ENCODE measurements around the gene TRMT1.

TRMT1 gene

DNA sequence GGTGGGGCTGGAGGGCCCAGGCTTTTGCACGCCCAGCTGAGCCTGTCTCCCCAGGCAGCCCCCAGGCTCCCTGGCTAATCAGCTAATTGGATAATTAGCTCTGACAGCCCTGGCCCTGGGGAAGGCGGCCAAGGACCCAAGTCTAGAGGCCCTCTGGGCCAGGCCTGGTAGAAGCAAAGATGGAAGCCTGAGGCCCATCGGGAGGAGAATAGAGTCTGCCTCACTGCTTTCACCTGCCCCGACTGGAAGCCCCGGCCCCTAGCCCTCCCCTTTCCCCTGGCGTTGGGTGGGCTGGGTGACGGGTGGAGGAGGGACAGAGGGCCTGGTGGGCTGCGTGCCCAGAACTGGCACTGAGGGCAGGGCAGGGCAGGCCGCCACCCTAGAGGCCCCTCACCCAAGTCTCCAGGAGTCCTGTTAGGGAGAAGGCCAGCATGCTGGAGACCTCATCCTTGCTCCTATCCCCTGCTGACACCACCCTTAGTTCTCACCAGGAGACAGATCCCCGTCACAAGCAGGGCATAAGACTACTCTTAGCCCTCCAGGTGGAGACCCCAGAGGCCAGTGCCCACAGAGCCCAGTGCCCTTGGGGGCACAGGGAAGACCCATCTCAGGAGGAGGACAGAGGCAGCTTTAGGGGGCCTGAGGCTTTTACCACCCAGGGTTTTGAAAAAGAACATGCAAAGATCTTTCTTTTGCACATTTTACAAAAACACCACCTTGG is 25.9 kb downstream of the TRMT1 start:
- H3K4me1 Mint-ChIP-seq (ENCODE audit: low read depth) = peaks cover 10% of the 10 kb centered on the region
- H3K9me3 Mint-ChIP-seq = no peaks in the 10 kb centered on the region
- no peak for DNase-seq (ENCODE audit: low spot score)
- H3K4me3 Mint-ChIP-seq = no peak overlapping the region
- no peak overlapping the region for H3K27ac Mint-ChIP-seq
- no peaks in the 10 kb centered on the region for H3K36me3 Mint-ChIP-seq (ENCODE audit: low read depth)
- peaks cover 15% of the 10 kb centered on the region for H3K27me3 Mint-ChIP-seq (ENCODE audit: low read depth)

DNA sequence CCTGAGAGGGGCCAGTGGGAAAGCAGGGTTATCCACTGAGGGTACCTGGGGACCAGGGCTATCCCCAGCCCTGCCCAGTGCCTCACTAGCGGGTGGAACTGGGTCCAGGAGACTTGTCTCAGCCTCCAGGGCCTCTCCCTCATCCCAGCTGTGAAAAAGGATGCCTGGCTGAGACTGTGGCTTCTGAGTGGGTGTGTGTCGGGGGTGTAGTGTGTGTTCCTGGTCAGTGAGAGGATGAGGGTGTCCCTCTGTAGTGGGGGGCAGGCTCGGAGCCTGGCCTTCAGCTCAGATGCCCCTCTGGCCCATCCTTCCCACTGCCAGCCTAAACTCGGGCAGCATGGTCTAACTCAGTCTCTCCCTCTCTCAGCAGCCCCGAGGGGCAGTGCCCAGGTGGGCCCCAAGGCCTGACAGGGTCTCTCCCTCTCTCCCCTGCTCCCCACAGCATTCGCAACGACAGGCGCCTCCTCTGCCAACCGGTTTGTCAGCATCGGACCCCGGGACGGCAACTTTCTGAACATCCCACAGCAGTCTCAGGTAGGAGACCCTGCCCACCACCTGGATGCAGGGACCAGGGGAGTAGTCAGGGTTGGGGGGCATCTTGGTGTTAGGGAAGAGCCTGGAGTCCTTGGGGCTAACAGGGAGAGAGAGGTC is 26.6 kb downstream of the TRMT1 start:
- Mint-ChIP-seq H3K4me3 (no peak overlapping the region), H3K36me3 (ENCODE audit: low read depth) (no peaks in the 10 kb centered on the region), H3K27me3 (ENCODE audit: low read depth) (peaks cover 15% of the 10 kb centered on the region), H3K9me3 (no peaks in the 10 kb centered on the region), H3K4me1 (ENCODE audit: low read depth) (peaks cover 10% of the 10 kb centered on the region), H3K27ac (no peak overlapping the region)
- no peak for DNase-seq (ENCODE audit: low spot score)

DNA sequence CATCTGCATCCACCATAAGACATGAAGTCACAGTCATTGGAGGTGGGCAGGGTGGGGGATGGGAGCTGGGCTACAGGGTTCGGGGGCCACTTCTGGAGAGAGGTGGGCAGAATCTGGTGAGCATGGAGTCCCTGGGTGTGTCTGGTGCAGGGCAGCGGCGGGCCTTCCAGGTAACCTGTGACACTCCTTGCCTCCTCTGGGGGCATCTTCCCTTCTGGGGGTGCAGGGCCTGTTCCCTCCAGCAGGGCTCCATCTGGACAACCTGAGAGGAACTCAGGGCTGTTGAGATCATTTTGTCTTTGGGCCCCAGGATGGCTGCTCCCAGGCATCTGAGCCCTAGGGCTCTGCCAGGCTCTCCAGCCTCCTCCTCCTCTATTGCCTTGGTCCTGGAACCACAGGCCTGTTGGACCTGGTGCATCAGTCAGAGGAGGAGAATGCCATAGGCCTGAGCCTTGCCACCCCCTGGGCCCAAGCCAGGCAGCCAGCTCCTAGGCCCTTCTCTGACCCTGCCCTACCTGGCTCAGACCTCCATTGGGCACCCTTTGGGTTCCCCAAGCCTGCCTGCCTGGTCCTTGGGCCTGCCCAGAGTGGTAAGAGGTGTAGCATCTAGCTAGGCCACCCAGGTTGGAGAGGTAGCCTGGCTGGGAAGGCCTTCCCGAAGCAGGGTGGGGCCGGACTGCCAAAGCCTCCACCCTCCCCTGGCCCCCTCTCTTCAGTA is 27.2 kb downstream of the TRMT1 start:
- Mint-ChIP-seq H3K9me3 (no peaks in the 10 kb centered on the region), H3K4me1 (ENCODE audit: low read depth) (peaks cover 4% of the 10 kb centered on the region), H3K36me3 (ENCODE audit: low read depth) (no peaks in the 10 kb centered on the region), H3K27ac (no peak overlapping the region), H3K4me3 (no peak overlapping the region), H3K27me3 (ENCODE audit: low read depth) (peaks cover 11% of the 10 kb centered on the region)
- DNase-seq (ENCODE audit: low spot score) = no peak

DNA sequence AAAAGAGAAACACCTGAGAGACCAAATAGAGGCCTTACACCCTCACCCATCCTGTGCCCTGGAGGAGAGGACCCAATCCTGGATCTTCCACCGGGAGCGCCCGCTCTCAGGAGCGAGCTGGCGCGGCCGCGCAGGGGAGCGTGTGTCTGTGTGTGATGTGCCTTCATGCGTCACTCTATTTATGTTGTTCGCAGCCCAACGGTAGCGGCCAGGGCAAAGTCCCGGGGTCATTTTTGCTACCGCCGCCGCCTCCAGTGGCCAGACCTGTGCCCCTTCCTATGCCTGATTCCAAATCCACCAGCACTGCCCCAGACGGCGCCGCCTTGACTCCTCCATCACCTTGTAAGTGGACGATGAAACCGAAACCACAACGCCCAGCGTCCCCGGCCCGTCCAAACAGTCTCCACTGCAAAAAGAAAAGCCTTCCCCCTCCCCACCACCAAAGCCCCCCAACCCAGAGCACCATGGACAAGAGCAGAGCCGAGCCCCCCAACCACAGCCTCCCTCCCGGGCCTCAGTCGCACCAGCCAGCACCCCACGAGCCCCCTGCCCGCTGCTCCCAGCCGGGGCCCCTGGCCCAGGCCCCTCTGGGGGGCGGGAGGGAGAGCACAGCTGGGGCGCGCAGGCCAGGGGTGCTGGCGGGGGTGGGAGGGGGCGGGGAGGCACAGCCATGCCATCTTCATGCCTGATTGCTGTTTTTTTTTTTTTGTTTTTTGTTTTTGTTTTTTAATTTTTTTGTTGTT is 28.6 kb downstream of the TRMT1 start:
- Mint-ChIP-seq H3K27ac (no peak overlapping the region), H3K27me3 (ENCODE audit: low read depth) (peaks cover 6% of the 10 kb centered on the region), H3K4me3 (no peak overlapping the region), H3K9me3 (no peaks in the 10 kb centered on the region), H3K36me3 (ENCODE audit: low read depth) (no peaks in the 10 kb centered on the region), H3K4me1 (ENCODE audit: low read depth) (no peaks in the 10 kb centered on the region)
- no peak for DNase-seq (ENCODE audit: low spot score)

DNA sequence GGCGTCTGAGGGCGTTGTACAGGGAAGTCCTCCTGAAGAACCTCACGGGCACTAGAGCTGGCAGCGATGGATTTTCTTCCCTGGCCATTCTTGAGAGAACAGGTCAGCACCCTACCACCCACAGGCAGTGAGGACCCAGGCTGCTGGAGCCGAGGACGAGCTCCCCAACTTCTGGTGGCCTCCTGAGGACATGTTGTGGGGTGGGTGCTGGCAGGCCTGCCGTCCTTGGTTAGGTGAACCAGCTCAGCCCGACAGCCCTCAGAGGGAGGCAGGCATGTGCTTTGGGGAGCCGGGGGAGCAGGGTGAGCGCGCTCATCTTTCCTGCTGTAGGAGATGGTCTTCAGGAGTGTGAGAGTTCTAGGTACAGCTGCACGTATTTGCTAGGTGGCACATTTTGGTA is 29.2 kb downstream of the TRMT1 start:
- no peak overlapping the region for H3K27ac Mint-ChIP-seq
- H3K4me1 Mint-ChIP-seq (ENCODE audit: low read depth) = no peaks in the 10 kb centered on the region
- H3K36me3 Mint-ChIP-seq (ENCODE audit: low read depth) = no peaks in the 10 kb centered on the region
- peaks cover 6% of the 10 kb centered on the region for H3K27me3 Mint-ChIP-seq (ENCODE audit: low read depth)
- no peaks in the 10 kb centered on the region for H3K9me3 Mint-ChIP-seq
- no peak for DNase-seq (ENCODE audit: low spot score)
- no peak overlapping the region for H3K4me3 Mint-ChIP-seq

DNA sequence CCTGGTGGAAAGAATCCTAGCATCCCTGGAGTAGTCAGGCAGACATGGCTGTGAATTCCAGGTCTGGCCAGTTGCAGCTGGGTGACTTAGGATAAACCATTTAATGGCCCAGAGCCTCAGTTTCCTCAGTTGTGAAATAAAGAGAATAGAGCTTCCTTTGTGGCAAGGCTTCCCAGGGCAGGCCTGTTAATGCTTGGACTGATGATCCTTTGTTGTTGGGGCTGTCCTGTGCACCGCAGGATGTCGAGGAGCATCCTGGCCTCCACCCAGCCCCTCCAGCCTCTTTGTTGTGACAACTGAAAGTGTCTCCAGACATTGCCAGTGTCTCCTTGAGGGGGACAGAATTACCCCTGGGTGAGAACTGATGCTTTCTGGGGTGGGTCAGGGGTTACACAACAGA is 30.2 kb downstream of the TRMT1 start:
- H3K36me3 Mint-ChIP-seq (ENCODE audit: low read depth) = no peaks in the 10 kb centered on the region
- no peak for DNase-seq (ENCODE audit: low spot score)
- no peak overlapping the region for H3K4me3 Mint-ChIP-seq
- no peak overlapping the region for H3K27ac Mint-ChIP-seq
- no peaks in the 10 kb centered on the region for H3K9me3 Mint-ChIP-seq
- no peaks in the 10 kb centered on the region for H3K4me1 Mint-ChIP-seq (ENCODE audit: low read depth)
- peaks cover 6% of the 10 kb centered on the region for H3K27me3 Mint-ChIP-seq (ENCODE audit: low read depth)

DNA sequence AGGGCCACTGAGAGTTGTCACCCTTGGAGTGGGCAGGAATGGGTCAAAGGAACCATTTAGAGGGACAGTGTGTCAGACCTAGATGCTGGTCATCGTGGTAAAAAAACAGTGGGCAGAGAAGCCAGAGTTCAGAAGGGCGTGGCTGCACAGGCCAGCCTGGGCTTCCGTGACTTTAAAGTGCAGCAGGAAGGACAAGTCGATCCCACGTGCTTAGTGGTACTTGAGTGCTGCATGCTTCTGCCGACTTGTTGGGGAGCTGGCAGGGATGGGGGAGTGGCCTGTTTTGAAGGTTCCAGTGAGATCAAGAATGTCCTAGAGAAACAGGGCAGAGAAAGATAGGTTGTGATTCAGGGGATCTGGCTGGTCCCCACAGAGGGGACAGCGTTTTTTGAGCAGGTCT is 30.9 kb downstream of the TRMT1 start:
- no peaks in the 10 kb centered on the region for H3K36me3 Mint-ChIP-seq (ENCODE audit: low read depth)
- DNase-seq (ENCODE audit: low spot score) = no peak
- peaks cover 6% of the 10 kb centered on the region for H3K27me3 Mint-ChIP-seq (ENCODE audit: low read depth)
- H3K9me3 Mint-ChIP-seq = no peaks in the 10 kb centered on the region
- H3K27ac Mint-ChIP-seq = no peak overlapping the region
- no peak overlapping the region for H3K4me3 Mint-ChIP-seq
- H3K4me1 Mint-ChIP-seq (ENCODE audit: low read depth) = no peaks in the 10 kb centered on the region

DNA sequence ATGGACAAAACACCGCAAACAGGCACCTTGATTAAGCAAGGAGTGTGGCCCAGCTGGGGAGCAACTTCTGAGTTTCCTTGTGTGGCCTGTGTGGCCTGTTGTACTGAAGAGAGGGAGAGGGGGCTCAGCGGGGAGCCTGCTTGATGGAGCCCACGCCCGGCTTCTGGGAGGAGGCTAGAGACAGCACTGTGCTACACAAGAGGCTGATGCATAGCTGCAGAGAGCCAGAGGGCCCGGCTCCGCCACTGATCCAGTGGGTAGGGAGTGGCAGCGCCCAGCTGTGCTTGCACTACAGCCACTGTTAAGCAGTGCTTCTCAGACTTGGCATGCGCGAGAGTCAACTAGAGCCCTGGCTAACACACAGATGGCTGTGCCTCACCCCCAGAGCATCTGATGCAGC is 32.9 kb downstream of the TRMT1 start:
- H3K9me3 Mint-ChIP-seq = no peaks in the 10 kb centered on the region

DNA sequence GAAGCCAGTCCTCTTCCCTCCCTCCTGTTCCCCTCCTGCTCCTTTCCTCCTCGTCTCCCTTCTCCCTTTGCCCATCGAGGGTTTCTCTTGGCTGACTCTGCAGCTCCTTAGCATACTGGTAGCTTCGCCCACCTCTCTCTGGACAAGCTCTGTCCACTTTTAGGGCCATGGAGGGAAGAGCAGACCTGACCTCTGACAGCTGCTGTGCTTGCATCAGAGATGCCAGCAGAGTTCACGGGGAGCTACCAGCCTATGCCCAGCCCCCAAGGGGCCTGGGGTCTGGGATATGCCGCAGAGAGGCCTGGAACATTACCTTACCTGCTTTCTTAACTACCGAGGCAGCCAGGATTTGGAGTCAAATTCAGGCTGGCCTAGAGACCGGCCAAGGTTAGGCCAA is 33.5 kb downstream of the TRMT1 start:
- H3K27ac Mint-ChIP-seq = no peak overlapping the region
- no peaks in the 10 kb centered on the region for H3K4me1 Mint-ChIP-seq (ENCODE audit: low read depth)
- no peaks in the 10 kb centered on the region for H3K36me3 Mint-ChIP-seq (ENCODE audit: low read depth)
- no peak for DNase-seq (ENCODE audit: low spot score)
- no peak overlapping the region for H3K4me3 Mint-ChIP-seq
- peaks cover 6% of the 10 kb centered on the region for H3K27me3 Mint-ChIP-seq (ENCODE audit: low read depth)
- no peaks in the 10 kb centered on the region for H3K9me3 Mint-ChIP-seq

More for the DNA sequence above, 32.9 kb downstream of the TRMT1 start:
- Mint-ChIP-seq H3K27ac (no peak overlapping the region), H3K4me3 (no peak overlapping the region), H3K27me3 (ENCODE audit: low read depth) (peaks cover 6% of the 10 kb centered on the region), H3K4me1 (ENCODE audit: low read depth) (no peaks in the 10 kb centered on the region), H3K36me3 (ENCODE audit: low read depth) (no peaks in the 10 kb centered on the region)
- DNase-seq (ENCODE audit: low spot score) = no peak

DNA sequence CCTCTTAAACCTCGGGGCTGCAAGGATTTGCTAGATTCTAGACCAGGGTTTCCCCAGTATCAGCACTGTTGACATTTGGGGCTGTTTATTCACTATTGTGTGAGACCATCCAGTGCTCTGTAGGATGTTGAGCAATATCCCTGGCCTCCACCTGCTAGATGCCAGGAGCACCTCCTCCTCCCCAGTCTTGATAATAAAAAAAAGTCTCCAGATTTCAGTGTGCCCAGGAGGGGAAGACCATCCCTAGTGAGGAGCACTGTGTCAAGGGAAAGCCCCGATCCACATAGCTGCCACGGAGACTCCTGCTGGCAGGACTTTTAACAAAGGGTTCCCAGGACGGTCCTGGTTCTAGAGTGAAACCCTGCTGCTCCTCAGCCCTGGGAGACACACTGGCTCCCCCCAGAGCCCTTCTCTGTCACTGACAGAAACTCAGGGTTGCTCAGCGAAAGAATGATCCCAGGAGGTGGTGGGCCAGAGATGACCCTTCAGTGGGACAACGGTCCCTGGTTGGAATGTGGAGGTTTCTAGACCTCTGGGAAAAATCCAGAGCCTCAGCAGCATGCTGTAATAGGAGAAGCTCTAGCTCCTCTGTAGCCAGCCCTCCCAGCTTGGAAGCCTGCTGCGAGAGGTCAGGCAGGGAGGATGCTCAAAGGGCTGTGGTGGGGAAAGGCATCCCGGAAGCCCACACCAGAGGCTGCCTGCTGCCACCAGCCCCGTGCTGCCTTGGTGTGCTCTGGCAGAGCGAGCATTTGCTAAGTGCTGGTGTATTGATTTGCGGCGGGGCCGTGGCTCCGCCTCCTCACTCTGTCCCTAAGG is 34.1 kb downstream of the TRMT1 start:
- Mint-ChIP-seq H3K9me3 (no peaks in the 10 kb centered on the region), H3K4me1 (ENCODE audit: low read depth) (no peaks in the 10 kb centered on the region), H3K27me3 (ENCODE audit: low read depth) (peaks cover 6% of the 10 kb centered on the region), H3K36me3 (ENCODE audit: low read depth) (no peaks in the 10 kb centered on the region), H3K27ac (no peak overlapping the region), H3K4me3 (no peak overlapping the region)
- DNase-seq (ENCODE audit: low spot score) = no peak

DNA sequence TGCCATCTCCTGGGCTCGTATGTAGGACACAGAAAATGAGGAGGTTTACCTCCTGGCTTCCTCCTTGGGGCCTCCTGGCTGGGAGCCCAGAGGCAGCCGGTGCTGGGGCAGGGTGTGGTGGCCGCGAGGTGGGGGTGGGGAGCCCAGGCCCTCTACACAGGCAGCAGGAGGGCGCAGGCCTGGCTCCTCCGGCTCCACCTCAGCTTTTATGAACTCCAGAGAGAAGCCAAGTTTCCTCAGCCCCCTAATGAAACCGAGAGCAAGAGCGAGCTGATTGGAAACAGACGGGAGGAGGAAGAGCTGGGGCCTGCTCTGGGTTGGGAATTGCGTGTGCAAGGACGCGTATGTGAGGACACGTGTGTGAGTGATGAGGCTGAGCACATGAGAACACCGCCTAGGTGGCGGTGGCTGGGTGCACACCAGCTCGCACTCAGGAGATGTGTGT is 37.0 kb downstream of the TRMT1 start:
- Mint-ChIP-seq H3K9me3 (no peaks in the 10 kb centered on the region), H3K4me3 (no peak overlapping the region), H3K27ac (no peak overlapping the region), H3K27me3 (ENCODE audit: low read depth) (no peaks in the 10 kb centered on the region), H3K36me3 (ENCODE audit: low read depth) (no peaks in the 10 kb centered on the region), H3K4me1 (ENCODE audit: low read depth) (no peaks in the 10 kb centered on the region)
- DNase-seq (ENCODE audit: low spot score) = no peak

DNA sequence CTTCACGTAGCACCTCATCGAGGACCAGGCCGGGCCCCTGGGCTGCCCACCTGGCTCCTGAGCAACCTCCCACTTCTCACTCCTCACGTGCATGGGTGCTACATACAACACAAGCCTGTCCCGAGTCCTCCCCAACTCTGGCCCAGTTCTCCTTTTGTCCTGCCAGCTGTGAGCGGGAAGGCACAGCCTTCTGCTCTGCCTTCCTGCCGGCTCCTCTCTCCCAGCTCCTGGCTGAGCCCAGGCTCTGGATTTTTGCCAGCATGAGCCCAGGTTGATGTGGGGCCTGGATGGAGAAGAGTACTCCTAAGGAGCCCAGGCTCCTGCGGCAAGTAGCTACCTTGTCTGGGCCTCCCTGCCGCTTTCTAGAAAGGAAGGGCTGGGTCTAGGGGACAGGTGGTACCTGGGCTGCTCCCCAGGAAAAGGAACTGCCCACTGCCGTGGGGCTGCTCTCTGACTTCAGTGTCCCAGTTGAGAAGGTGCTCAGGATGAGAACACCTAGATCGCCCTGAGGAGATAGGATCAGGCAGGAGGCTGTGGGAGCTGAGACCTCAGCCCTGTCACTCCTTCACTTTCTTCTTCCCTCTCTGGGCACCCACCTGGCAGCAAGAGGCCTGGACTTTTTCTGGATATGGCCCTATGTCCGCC is 37.5 kb downstream of the TRMT1 start:
- Mint-ChIP-seq H3K27ac (no peak overlapping the region), H3K9me3 (no peaks in the 10 kb centered on the region), H3K36me3 (ENCODE audit: low read depth) (no peaks in the 10 kb centered on the region), H3K4me3 (no peak overlapping the region), H3K4me1 (ENCODE audit: low read depth) (no peaks in the 10 kb centered on the region), H3K27me3 (ENCODE audit: low read depth) (no peaks in the 10 kb centered on the region)
- DNase-seq (ENCODE audit: low spot score) = no peak

DNA sequence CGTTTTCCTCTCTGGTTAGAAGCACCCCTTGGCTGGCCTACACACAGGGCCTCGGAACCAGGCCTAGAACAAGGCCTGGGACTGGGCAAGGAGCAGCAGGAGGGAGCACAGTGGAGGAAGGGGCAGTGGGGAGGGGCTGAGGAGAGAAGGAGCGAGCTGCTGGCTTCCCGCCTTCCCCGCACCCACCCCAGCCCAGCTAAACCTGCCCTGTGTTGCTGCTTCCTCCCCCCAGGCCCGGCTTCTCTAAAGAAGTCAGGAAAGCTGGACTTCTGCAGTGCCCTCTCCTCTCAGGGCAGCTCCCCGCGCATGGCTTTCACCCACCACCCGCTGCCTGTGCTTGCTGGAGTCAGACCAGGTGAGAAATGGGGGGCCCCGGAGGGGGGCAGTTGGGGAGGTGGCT is 38.2 kb downstream of the TRMT1 start:
- DNase-seq (ENCODE audit: low spot score) = no peak
- Mint-ChIP-seq H3K9me3 (no peaks in the 10 kb centered on the region), H3K4me1 (ENCODE audit: low read depth) (no peaks in the 10 kb centered on the region), H3K36me3 (ENCODE audit: low read depth) (no peaks in the 10 kb centered on the region), H3K4me3 (no peak overlapping the region), H3K27me3 (ENCODE audit: low read depth) (no peaks in the 10 kb centered on the region), H3K27ac (no peak overlapping the region)

All from T-helper 2 cell treated with Interferon-gamma antibody and Interleukin-4, amounts not matched to agents 5 μg/mL and 100 μg/mL, for 36 hours (primary cell).